ENCODE results near the gene PINK1. TPM values are rescaled to one million over a fixed set of nuclear protein-coding genes. Genes with fewer than 3 reads are reported as not detected.

PINK1 gene
- total RNA-seq, 1 experiment from 2014 or later, result 7.2 TPM

GRCh38 chr1:20682571-20683236 lies 49.4 kb downstream of the PINK1 start:
- TF ChIP-seq CTCF (conservative IDR thresholded peaks at IDR 0.05; ENCODE audit: low read depth, low read length) (no peak), EZH2 (IDR thresholded peaks at IDR 0.05; ENCODE audit: borderline replicate concordance, low read depth, low read length, poor library complexity, severe bottlenecking) (no peak)
- no peaks in the 10 kb centered on the region for H3K36me3 ChIP-seq (ENCODE audit: insufficient read depth, low read length, poor library complexity, severe bottlenecking)
- no peaks in the 10 kb centered on the region for H3K27me3 ChIP-seq (replicated peaks; ENCODE audit: insufficient read depth, low read depth, low read length, poor library complexity)
- ChIA-PET POLR2A (ENCODE audit: low non-redundant PET) (no interaction called here), CTCF (no interaction called here)
- H3K27ac ChIP-seq (ENCODE audit: low read depth, low read length, poor library complexity, severe bottlenecking), result no peak overlapping the region
- intact Hi-C loops (cut with micrococcal nuclease; ENCODE audit: unreplicated experiment), result no loop called here
- no peak overlapping the region for H3K4me3 ChIP-seq (ENCODE audit: low read depth, low read length, poor library complexity, severe bottlenecking)
- no TSS peak for BruUV-seq (replicated peaks)
- H3K9me3 ChIP-seq (ENCODE audit: low read depth, low read length, poor library complexity, severe bottlenecking), result no peaks in the 10 kb centered on the region
- H3K4me1 ChIP-seq (ENCODE audit: insufficient read depth, low read length, poor library complexity, severe bottlenecking), result no peaks in the 10 kb centered on the region
- DNase-seq (ENCODE audit: low spot score), result no peak

DNA sequence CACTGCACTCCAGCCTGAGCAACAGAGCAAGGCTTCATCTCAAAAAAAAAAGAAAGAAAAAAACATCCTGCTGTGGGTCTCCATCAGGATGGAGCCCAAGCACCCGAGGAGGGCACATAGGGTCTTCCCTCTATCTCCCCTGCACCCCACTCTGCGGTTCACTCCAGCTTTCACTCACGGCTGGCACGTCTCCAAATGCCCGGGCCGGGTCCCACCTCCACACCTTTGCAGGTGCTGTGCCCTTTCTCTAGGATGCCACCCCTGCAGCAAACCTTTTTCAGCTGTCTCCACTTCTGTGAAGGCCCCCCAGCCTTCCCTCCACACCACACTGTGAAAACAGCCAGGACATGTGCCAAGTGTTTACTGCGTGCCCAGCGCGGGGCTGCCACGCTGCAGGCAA lies 50.4 kb downstream of the PINK1 start:
- intact Hi-C loops (cut with micrococcal nuclease; ENCODE audit: unreplicated experiment), result no loop called here
- TF ChIP-seq CTCF (conservative IDR thresholded peaks at IDR 0.05; ENCODE audit: low read depth, low read length) (no peak), EZH2 (IDR thresholded peaks at IDR 0.05; ENCODE audit: borderline replicate concordance, low read depth, low read length, poor library complexity, severe bottlenecking) (no peak)
- no peak for DNase-seq (ENCODE audit: low spot score)
- CTCF ChIA-PET, result no interaction called here
- POLR2A ChIA-PET (ENCODE audit: low non-redundant PET), result interaction anchor here (0.6 kb wide), 1 partner anchor 167 kb away, joined by 4 read pairs; no protein-coding TSS in a partner anchor
- H3K27ac ChIP-seq (ENCODE audit: low read depth, low read length, poor library complexity, severe bottlenecking), result no peak overlapping the region
- no peaks in the 10 kb centered on the region for H3K4me1 ChIP-seq (ENCODE audit: insufficient read depth, low read length, poor library complexity, severe bottlenecking)
- no TSS peak for BruUV-seq (replicated peaks)
- H3K36me3 ChIP-seq (ENCODE audit: insufficient read depth, low read length, poor library complexity, severe bottlenecking), result no peaks in the 10 kb centered on the region
- no peaks in the 10 kb centered on the region for H3K9me3 ChIP-seq (ENCODE audit: low read depth, low read length, poor library complexity, severe bottlenecking)
- H3K4me3 ChIP-seq (ENCODE audit: low read depth, low read length, poor library complexity, severe bottlenecking), result no peak overlapping the region
- no peaks in the 10 kb centered on the region for H3K27me3 ChIP-seq (replicated peaks; ENCODE audit: insufficient read depth, low read depth, low read length, poor library complexity)

DNA sequence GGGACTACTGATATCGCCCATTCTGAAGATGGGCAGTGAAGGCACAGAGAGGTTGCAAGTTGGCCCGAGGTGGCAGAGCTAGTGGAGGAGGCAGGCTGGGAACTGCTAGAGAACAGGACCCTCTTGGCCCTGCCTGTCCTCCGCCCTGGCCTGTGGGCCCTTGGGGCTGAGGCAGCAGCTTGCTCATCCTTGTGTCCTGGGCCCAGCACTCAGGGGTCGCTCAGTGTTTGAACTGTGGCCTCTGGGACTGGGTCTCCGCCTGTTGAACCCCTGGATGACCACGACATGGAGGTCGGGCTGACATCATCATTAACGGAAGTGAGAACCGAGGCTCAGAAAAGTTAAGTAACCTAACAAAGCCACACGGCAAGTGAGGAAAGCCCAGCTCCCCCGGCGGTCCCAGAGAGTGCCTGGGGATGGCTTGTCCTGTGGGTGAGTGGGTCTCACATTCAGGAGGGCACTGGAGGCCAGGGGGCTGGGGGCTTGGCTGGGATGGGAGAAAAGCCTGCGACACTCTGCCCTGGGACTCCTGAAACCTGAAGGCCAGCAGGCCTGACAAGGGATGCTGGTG lies 50.9 kb downstream of the PINK1 start:
- POLR2A ChIA-PET (ENCODE audit: low non-redundant PET), result interaction anchor here (0.6 kb wide), 1 partner anchor 167 kb away, joined by 4 read pairs; no protein-coding TSS in a partner anchor
- Histone ChIP-seq H3K36me3 (ENCODE audit: insufficient read depth, low read length, poor library complexity, severe bottlenecking) (no peaks in the 10 kb centered on the region), H3K27ac (ENCODE audit: low read depth, low read length, poor library complexity, severe bottlenecking) (no peak overlapping the region), H3K27me3 (replicated peaks; ENCODE audit: insufficient read depth, low read depth, low read length, poor library complexity) (no peaks in the 10 kb centered on the region), H3K9me3 (ENCODE audit: low read depth, low read length, poor library complexity, severe bottlenecking) (no peaks in the 10 kb centered on the region), H3K4me1 (ENCODE audit: insufficient read depth, low read length, poor library complexity, severe bottlenecking) (no peaks in the 10 kb centered on the region), H3K4me3 (ENCODE audit: low read depth, low read length, poor library complexity, severe bottlenecking) (no peak overlapping the region)
- CTCF ChIA-PET, result no interaction called here
- intact Hi-C loops (cut with micrococcal nuclease; ENCODE audit: unreplicated experiment), result no loop called here
- no TSS peak for BruUV-seq (replicated peaks)
- no peak for DNase-seq (ENCODE audit: low spot score)
- TF ChIP-seq EZH2 (IDR thresholded peaks at IDR 0.05; ENCODE audit: borderline replicate concordance, low read depth, low read length, poor library complexity, severe bottlenecking), result no peak
- TF ChIP-seq CTCF (conservative IDR thresholded peaks at IDR 0.05; ENCODE audit: low read depth, low read length), result no peak
